SKM-1 treated with dmso at 0.1 percent for 144 hours (cell line): ENCODE data around the gene PSD4.

Source experiments
- DNase-seq: peaks from one replicate; lab custom pipeline; 2025; ENCODE audit not compliant: unreplicated experiment; lab: John Stamatoyannopoulos, UW

PSD4 gene

DNA sequence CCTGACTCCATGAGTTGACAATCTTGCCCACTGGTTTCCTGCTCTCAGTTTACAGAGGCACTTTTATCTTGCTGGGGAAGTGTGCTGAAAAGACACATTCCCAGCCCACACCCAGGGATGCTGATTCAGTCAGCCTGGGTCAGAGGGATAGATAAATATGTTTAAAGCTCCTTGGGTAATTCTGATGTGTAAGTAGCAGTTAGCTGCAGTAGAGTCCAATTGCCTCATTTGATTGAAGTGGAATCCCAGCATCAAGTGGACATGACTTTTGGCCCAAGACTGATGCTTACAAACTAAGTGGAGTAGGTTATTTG, 29.4 kb downstream of the PSD4 start:
- DNase-seq = no peak

DNA sequence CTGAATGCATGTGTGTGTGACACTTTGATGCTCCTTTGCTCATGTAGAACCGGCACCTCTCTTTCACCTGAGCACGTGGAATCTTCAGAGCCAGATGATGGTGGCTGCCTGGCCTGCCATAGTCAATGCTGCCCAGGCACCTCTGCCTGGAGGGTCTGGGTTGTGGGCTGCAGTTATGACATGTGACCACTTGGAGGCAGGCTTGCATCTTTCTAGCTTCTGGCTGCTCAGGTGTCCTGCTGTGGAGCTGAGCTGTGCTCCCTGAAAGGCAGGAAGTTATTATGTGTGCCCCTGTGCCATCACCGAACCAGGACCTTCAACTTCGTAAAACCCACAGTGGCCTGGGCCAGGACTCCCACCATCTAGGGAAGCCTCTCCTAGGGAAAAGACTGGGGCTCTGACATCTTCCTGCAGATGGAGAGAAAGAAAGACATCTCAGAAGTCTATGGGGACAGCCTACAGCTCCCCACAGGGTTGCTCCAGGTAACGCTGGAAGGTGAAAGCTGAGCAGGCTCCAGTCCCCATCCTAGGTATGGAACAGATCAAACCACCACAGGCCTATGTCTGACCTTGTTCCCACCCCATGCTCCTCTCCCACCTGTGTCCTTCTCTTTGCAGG, 30.2 kb downstream of the PSD4 start:
- DNase-seq = peak; percentile 65

GRCh38 chr2:113206251-113206650, 32.5 kb downstream of the PSD4 start:
- DNase-seq = no peak

GRCh38 chr2:113207021-113207420, 33.2 kb downstream of the PSD4 start:
- no peak for DNase-seq

DNA sequence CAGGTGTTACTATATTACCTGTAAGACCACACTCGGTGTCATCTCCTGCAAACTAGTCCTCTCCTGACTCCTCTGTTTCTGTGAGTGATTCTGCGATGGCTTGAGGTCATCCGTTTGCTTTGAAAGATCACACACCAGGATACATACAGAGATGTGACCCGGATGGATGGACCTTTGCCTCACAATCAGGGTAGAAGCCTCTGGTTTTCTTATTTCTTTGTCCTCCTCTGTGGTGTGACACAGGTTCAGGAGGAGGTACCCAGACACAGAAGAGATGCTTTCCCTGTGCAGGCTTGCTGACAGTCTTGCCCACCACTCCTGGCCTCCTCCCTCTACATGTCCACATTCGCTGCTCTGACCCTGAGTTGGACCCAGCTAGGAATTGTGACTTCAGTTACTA, 34.6 kb downstream of the PSD4 start:
- no peak for DNase-seq

- DNase-seq = no peak
Observed at GRCh38 chr2:113209011-113209645, 35.4 kb downstream of the PSD4 start.

GRCh38 chr2:113209646-113210171, 35.9 kb downstream of the PSD4 start:
- DNase-seq = no peak

DNA sequence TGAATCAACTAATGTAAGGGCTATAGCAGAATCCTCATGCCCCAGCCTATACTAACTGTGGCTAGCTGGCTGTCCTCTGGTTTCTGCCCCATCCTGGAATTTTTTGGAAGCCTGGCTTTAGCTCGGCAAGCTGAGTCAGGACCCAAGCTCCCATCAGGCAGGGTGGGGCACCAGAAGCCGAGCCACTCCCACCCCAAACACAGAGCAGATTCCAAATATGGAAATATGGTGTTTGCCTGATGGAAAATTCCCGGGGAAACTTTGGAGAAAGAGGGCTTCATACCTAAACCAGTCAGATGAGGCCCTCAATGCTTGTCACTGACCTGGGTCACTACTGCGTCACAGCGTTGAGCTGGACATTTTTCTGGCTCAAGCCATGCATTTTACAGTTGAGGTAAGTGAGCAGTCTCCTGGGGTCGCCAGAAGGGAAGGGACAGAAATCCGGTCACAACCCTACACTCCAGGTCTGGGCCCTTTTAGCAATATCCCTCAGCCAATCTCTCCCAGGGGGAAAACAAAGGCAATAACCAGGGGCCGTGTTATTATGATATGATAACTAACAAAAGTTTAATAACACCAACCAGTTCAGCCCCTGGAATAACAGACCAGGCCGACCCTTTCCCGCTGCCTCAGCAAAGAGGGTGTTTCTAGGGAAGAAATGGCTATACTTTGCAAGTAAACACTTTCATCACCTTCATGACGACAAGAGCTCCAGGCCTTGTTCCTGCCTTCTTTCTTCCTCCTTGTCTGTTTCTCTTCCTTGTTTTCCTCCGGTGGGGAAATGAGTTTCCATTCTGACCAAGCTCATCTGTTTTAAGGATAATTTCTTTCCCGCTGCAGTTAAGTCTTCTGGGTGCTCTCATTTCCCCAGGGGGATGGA, 37.7 kb downstream of the PSD4 start:
- DNase-seq = no peak

GRCh38 chr2:113212245-113213060, 38.7 kb downstream of the PSD4 start:
- DNase-seq = no peak

DNA sequence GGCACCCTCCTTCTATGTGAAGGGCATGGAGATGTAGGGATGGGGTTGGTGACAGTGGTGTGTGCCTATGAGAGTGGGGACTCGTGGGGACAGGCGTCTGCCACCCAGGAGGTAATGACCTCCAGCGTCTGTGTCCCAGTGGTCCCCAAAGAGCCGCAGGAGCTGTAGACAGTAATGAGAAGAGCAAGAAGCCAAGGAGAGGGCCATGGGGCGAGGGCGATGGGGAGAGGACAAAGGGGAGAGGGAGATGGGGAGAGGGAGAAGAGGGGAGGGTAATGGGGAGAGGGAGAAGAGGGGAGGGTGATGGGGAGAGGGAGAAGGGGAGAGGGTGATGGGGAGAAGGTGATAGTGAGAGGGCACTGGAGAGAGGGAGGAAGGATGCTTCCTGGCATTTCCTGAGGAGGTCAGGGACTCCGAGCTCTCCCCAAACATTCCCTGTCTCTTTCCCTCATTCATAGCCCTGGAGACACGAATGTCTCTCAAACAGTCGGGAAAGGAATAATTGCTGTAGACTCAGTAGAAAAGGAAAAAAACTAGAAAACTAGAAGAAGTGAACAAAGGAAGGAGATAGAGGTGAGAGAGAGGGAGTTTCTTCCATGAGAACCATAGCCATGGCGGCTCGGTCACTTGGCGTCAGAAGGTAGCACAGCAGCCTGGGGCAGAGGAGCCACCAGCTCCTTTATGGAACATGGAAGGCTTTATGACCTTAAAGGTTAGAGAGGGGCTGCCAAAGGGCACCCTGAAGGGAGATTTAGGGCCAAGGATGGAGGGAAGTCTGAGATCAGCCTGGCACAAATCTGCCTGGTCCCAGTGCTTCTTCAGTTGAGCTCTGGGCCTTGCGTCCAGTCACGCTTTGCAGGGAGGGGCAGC, 39.5 kb downstream of the PSD4 start:
- DNase-seq = no peak

DNA sequence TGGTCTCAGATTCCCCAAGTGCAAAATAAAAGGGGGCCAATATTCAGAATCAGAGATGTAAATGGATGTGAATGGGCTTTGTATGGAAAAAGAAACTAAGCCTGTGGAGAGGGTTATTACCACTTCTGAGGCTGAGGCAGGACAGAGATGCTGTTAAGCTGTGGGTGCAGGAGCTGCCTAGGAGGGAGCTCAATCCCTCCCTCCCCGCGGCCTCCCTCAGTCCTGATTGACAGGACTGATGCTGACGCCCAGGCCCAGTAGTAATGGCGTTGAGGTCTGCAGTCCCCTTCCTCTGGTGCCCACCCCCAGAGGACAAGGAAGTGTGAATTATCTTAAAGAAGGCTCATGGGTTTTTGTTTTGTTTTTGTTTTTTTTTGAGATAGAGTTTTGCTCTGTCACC, 40.4 kb downstream of the PSD4 start:
- no peak for DNase-seq

DNA sequence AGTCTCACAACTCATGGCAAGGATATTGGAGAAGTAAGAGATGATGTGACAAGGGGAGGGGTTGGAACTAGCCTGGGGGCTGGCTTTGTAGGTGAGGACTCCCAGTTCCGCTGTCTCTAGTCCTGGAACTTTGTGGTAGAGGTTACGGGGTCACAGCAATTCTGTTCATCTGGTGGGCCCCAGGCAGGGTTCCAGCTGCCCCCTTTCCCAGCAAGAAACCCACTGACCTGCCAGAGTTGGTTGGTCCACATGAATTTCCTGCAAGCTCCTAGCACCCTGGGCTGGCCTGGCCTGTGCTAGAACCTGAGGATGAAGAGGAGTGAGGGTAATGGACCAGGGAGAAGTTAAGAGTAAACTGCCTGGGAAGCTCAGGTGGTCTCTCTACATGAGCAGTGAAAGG, 41.3 kb downstream of the PSD4 start:
- no peak for DNase-seq

- no peak for DNase-seq
Observed at GRCh38 chr2:113216321-113216720, 42.5 kb downstream of the PSD4 start.

GRCh38 chr2:113216891-113217454, 43.2 kb downstream of the PSD4 start:
- no peak for DNase-seq

- peak; percentile 14 for DNase-seq
Observed at GRCh38 chr2:113217455-113218282, 43.9 kb downstream of the PSD4 start.

DNA sequence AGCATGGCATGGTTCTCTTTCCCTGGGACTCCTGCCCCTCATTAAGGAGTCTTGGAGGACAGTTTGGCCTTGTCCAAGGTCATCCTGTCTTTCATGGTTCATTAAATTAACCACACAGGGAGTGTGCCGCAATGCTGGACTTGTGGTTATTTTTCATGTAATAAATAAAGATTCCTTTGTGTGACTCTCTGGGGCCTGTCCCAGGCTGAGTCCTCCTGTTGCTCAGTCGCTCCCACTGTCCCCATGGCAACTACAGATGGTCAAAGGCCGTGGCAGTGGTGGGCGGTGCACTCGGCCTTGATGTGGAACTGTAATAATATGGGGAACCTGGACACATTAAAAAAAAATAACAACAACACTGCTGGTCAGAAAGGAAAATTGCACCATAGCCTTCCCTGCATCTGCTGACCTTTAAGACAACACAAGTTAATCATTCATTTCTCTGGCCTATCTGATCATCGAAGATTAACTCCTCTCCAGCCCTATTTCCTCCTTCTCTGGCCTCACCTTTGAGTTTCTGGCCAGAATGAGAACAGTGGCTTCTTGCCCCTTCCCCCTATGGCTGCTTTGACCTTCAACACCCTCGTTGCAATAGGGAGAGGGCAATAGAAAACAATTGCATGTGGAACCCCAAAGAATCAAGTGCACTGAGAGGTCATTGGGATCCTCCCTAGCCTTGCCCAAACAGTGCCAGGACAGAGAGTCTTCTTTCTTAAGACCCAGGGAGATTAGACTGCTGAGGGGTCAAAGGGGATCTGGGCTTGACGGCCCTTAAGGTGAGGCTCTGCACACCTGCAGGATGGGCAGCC, 44.7 kb downstream of the PSD4 start:
- DNase-seq = no peak

DNA sequence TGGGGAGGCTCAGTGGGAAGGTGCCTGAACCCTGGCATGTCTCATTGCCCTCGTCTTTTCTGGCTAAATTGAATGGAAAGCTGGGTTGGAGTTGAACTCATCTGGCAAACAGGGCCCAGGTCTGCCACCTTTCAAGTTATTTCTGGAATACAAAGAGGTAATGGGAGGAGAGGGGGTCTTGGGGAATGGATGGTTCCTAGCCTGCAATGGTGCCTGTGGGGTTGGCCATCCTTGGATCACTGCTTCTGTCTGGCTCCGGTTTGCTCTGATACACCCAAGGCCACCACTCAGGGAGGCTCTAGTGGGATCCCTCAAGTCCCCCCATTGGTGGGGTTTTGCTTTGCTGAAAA, 45.3 kb downstream of the PSD4 start:
- no peak for DNase-seq

DNA sequence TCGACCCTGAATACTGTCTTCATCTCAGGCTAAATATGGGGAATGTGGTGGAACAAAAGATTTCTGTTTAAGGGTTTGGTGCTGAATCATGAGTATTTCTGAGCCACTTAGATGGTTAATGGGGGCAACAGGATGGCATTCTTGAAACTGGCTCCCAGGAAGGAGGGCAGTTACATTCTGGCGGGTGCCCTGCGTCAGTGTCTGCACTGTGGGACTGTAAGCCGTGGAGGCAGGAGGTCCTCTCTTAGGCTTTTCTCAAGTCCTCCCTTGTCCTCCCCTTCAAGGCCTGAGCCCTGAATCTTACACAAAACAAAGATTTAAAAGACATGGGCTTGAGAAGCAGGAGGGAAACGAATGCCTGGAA, 45.7 kb downstream of the PSD4 start:
- DNase-seq = no peak
